GM18517 (cell line): ENCODE data around the gene ZNF217.
"Not testable (repeated sequence)": the region's sequence is repeated elsewhere in the genome, so short reads cannot be mapped to it uniquely, and the experiment has no call there.

Experiments used
- ATAC-seq: cut with Tn5 transposase; IDR thresholded peaks from one replicate; pipeline ENCODE4 v1.9.1; 2021; ENCODE audit warnings: mild to moderate bottlenecking, moderate library complexity; ENCODE audit not compliant: unreplicated experiment

ZNF217 gene

GRCh38 chr20:53593466-53594007 is at the start of gene ZNF217:
ZNF217 (minus strand) TSS chr20:53593839; CDS start chr20:53582826, 11,013 bp downstream.
- ATAC-seq, result not testable (repeated sequence)

GRCh38 chr20:53643031-53643832 is 49.6 kb upstream of the ZNF217 start:
- peak; percentile 97 for ATAC-seq

- ATAC-seq, result peak; percentile 55
Measured at GRCh38 chr20:53642196-53643030, 48.8 kb upstream of the ZNF217 start.

- no peak for ATAC-seq
Measured at GRCh38 chr20:53639647-53640440, 46.2 kb upstream of the ZNF217 start.

GRCh38 chr20:53639128-53639527 is 45.5 kb upstream of the ZNF217 start:
- no peak for ATAC-seq

- ATAC-seq, result not testable (repeated sequence)
Measured at GRCh38 chr20:53637310-53637709, 43.7 kb upstream of the ZNF217 start.

- ATAC-seq, result no peak
Measured at GRCh38 chr20:53636540-53637097, 43.0 kb upstream of the ZNF217 start.

GRCh38 chr20:53635221-53635620 is 41.6 kb upstream of the ZNF217 start:
- ATAC-seq, result no peak

GRCh38 chr20:53631909-53632662 is 38.4 kb upstream of the ZNF217 start:
- ATAC-seq, result no peak

- ATAC-seq, result no peak
Measured at GRCh38 chr20:53629436-53629835, 35.8 kb upstream of the ZNF217 start.

GRCh38 chr20:53628758-53629157 is 35.1 kb upstream of the ZNF217 start:
- not testable (repeated sequence) for ATAC-seq

- no peak for ATAC-seq
Measured at GRCh38 chr20:53628076-53628475, 34.4 kb upstream of the ZNF217 start.

GRCh38 chr20:53627001-53627400 is 33.4 kb upstream of the ZNF217 start:
- not testable (repeated sequence) for ATAC-seq

- ATAC-seq, result no peak
Measured at GRCh38 chr20:53626584-53626983, 32.9 kb upstream of the ZNF217 start.

- no peak for ATAC-seq
Measured at GRCh38 chr20:53625311-53626129, 31.9 kb upstream of the ZNF217 start.

- not testable (repeated sequence) for ATAC-seq
Measured at GRCh38 chr20:53624927-53625250, 31.2 kb upstream of the ZNF217 start.

GRCh38 chr20:53623454-53624211 is 30.0 kb upstream of the ZNF217 start:
- ATAC-seq, result peak; percentile 58

- peak; percentile 28 for ATAC-seq
Measured at GRCh38 chr20:53623134-53623453, 29.5 kb upstream of the ZNF217 start.
